ENCODE results near the gene SYNCRIP.

SYNCRIP gene

DNA sequence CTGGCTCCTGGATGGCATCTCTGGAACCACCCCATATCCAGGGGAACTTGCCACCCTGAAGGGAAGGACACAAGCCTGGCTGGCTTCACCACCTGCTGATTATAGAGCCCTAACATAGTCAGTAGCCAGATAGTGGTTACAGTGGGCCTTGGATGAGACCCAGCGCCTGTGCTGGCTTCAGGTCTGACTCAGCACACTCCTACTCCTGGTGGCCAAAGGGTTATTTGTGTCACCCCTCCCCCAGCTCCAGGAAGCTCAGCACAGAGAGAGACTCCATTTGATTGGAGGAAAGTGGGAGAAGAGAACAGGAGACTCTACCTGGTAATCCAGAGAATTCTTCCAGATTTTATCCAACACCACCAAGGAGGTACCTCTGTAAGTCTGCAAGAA lies 61.8 kb downstream of the SYNCRIP start:
- peaks cover 94% of the 10 kb centered on the region for H3K79me2 ChIP-seq (ENCODE audit: insufficient read depth, low read length)
- H3K9me2 ChIP-seq (replicated peaks; ENCODE audit: low read depth, low read length), result no peaks in the 10 kb centered on the region
- TF ChIP-seq EZH2phosphoT487 (IDR thresholded peaks at IDR 0.05; ENCODE audit: borderline replicate concordance) (no peak), CTCF (conservative IDR thresholded peaks at IDR 0.05; ENCODE audit: low read length) (no peak)
- H4K20me1 ChIP-seq (ENCODE audit: insufficient read depth, low read length, poor library complexity, severe bottlenecking), result peaks cover 29% of the 10 kb centered on the region
- no peaks in the 10 kb centered on the region for H3K27me3 ChIP-seq (ENCODE audit: insufficient read depth, low read length, poor library complexity, severe bottlenecking)
- no peak overlapping the region for H3K4me2 ChIP-seq (ENCODE audit: low read depth, low read length, poor library complexity, severe bottlenecking)
- peaks cover 6% of the 10 kb centered on the region for H3K4me1 ChIP-seq (ENCODE audit: insufficient read depth, low read length, poor library complexity, severe bottlenecking)
- no peaks in the 10 kb centered on the region for H3F3A ChIP-seq (ENCODE audit: low read depth)
- no peak overlapping the region for H3K9ac ChIP-seq (ENCODE audit: low read depth, low read length, poor library complexity, severe bottlenecking)
- H3K4me3 ChIP-seq (ENCODE audit: low read length, poor library complexity, severe bottlenecking), result no peak overlapping the region
- H2AFZ ChIP-seq (ENCODE audit: low read length), result no peak overlapping the region
- peaks cover 11% of the 10 kb centered on the region; the same call in 1 of the 2 replicates for H3K36me3 ChIP-seq (ENCODE audit: insufficient read depth, low read length)
- peaks cover 20% of the 10 kb centered on the region; the same call in 1 of the 2 replicates for H3K9me3 ChIP-seq (ENCODE audit: insufficient read depth, low read depth, low read length)

DNA sequence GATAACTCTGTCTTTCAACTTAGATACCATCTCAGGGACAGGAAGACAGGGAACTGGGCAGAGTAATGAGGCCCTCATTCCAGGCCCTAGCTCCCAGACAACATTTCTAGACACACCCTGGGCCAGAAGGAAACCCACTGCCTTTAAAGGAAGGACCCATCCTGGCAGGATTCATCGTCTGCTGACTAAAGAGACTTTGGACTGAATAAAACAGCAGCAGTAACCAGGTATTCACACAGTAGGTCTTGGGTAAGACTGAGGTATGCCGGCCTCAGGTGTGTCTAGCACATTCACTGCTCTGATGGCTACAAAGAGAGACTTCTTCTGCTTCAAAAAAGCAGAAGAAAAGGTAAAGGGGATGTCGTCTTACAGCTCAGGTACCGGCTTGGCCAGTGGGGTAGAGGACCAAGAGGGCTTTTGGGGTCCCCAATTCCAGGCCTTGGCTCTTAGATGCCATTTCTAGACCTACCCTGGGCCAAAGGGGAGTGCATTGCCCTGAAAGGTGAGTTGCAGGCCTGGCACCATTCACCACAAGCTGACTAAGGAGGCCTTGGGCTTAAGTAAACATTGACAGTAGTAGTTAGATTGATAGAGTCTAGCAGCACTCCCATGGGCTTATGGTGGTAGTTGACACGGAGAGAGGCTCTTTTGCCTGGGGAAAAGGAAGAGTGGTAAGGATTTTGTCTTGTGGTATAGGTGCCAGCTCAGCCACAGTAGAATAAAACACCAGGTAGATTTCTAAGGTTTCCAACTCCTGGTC lies 62.4 kb downstream of the SYNCRIP start:
- H3K9ac ChIP-seq (ENCODE audit: low read depth, low read length, poor library complexity, severe bottlenecking), result no peak overlapping the region
- H3K79me2 ChIP-seq (ENCODE audit: insufficient read depth, low read length), result peaks cover 94% of the 10 kb centered on the region
- H3K27me3 ChIP-seq (ENCODE audit: insufficient read depth, low read length, poor library complexity, severe bottlenecking), result no peaks in the 10 kb centered on the region
- H3F3A ChIP-seq (ENCODE audit: low read depth), result no peaks in the 10 kb centered on the region
- H3K4me3 ChIP-seq (ENCODE audit: low read length, poor library complexity, severe bottlenecking), result no peak overlapping the region
- H3K4me1 ChIP-seq (ENCODE audit: insufficient read depth, low read length, poor library complexity, severe bottlenecking), result peaks cover 6% of the 10 kb centered on the region
- H3K9me2 ChIP-seq (replicated peaks; ENCODE audit: low read depth, low read length), result no peaks in the 10 kb centered on the region
- H3K36me3 ChIP-seq (ENCODE audit: insufficient read depth, low read length), result peaks cover 11% of the 10 kb centered on the region; the same call in 1 of the 2 replicates
- H2AFZ ChIP-seq (ENCODE audit: low read length), result no peak overlapping the region
- H3K4me2 ChIP-seq (ENCODE audit: low read depth, low read length, poor library complexity, severe bottlenecking), result no peak overlapping the region
- TF ChIP-seq EZH2phosphoT487 (IDR thresholded peaks at IDR 0.05; ENCODE audit: borderline replicate concordance) (no peak), CTCF (conservative IDR thresholded peaks at IDR 0.05; ENCODE audit: low read length) (no peak)
- peaks cover 18% of the 10 kb centered on the region; the same call in 1 of the 2 replicates for H3K9me3 ChIP-seq (ENCODE audit: insufficient read depth, low read depth, low read length)
- peaks cover 29% of the 10 kb centered on the region for H4K20me1 ChIP-seq (ENCODE audit: insufficient read depth, low read length, poor library complexity, severe bottlenecking)

DNA sequence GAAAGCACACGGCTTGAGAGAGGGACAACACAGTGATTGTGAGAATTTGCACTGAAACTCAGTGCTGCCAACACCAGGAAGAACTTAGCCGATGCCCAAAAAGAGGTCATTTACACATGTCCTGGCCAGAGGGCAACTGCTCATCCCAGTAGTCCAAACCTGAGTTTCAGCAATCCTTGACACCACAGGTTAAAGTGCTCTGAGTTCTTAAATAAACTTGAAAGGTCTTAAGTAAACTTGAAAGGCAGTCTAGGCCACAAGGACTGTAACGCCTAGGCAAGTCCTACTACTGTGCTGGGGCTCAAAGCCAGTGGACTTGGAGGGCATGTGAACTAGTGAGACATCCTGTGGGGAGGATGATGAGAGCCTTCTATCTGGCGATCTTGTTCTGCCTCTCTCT lies 63.1 kb downstream of the SYNCRIP start:
- Histone ChIP-seq H2AFZ (ENCODE audit: low read length) (no peak overlapping the region), H3K9me2 (replicated peaks; ENCODE audit: low read depth, low read length) (no peaks in the 10 kb centered on the region), H3K79me2 (ENCODE audit: insufficient read depth, low read length) (peaks cover 94% of the 10 kb centered on the region), H3K9me3 (ENCODE audit: insufficient read depth, low read depth, low read length) (peaks cover 14% of the 10 kb centered on the region; the same call in 1 of the 2 replicates), H3K27me3 (ENCODE audit: insufficient read depth, low read length, poor library complexity, severe bottlenecking) (no peaks in the 10 kb centered on the region), H3K4me3 (ENCODE audit: low read length, poor library complexity, severe bottlenecking) (no peak overlapping the region), H4K20me1 (ENCODE audit: insufficient read depth, low read length, poor library complexity, severe bottlenecking) (peaks cover 29% of the 10 kb centered on the region), H3K4me1 (ENCODE audit: insufficient read depth, low read length, poor library complexity, severe bottlenecking) (peaks cover 6% of the 10 kb centered on the region), H3K9ac (ENCODE audit: low read depth, low read length, poor library complexity, severe bottlenecking) (no peak overlapping the region), H3K4me2 (ENCODE audit: low read depth, low read length, poor library complexity, severe bottlenecking) (no peak overlapping the region), H3K36me3 (ENCODE audit: insufficient read depth, low read length) (peaks cover 11% of the 10 kb centered on the region; the same call in 1 of the 2 replicates), H3F3A (ENCODE audit: low read depth) (no peaks in the 10 kb centered on the region)
- TF ChIP-seq CTCF (conservative IDR thresholded peaks at IDR 0.05; ENCODE audit: low read length) (no peak), EZH2phosphoT487 (IDR thresholded peaks at IDR 0.05; ENCODE audit: borderline replicate concordance) (no peak)
